NCI-H82 treated with DMSO at 0.1 percent for 48 hours (cell line): ENCODE measurements around the gene DCUN1D4.
A peak's percentile ranks its signal among the peaks of the same experiment; 100 is the strongest.
"Not testable (repeated sequence)": the region's sequence is repeated elsewhere in the genome, so short reads cannot be mapped to it uniquely, and the experiment has no call there.

Experiments used
- DNase-seq: peaks from one replicate; lab custom pipeline; 2025; ENCODE audit not compliant: unreplicated experiment; lab: John Stamatoyannopoulos, UW

Gene DCUN1D4

DNA sequence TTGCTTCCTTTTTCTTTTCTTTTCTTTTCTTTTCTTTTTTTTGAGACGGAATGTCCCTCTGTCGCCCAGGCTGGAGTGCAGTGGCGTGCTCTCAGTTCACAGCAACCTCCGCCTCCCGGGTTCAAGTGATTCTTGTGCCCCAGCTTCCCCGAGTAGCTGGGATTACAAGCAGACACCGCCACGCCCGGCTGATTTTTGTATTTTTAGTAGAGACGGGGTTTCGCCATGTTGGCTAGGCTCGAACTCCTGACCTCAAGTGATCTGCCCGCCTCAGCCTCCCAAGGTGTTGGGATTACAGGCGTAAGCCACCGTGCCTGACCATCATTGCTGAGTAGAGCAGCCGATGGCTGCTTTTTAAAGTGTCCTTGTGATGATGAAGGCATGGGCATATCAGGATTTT is 50.4 kb downstream of the DCUN1D4 start:
- DNase-seq: not testable (repeated sequence)

DNA sequence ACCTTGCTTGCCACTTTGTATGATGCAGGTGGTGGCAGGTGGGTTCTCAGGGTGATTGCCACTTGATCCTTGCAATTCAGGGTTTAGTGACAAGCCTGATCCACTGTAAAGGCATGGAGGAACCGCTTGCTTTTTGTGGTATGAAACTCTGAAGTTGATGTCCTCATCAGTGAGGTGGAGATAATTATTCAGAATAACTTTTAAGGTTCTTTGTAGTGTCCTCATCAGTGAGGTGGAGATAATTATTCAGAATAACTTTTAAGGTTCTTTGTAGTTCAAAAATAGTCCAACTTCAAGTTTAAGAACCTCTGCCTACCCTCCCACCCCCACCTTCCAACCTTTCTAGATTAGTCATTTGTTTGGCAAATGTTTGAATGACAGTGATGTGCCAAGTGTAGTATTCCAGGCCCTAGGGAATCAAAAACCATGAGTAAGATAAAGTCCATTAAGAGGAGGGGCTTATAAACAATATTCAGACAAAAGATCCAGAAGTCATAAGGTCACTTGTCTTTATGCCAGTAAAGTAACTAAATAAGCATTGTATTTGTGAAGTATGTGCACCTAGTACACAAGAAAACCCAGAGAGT is 51.2 kb downstream of the DCUN1D4 start:
- DNase-seq: no peak

GRCh38 chr4:51895158-51895557 is 52.2 kb downstream of the DCUN1D4 start:
- no peak for DNase-seq

DNA sequence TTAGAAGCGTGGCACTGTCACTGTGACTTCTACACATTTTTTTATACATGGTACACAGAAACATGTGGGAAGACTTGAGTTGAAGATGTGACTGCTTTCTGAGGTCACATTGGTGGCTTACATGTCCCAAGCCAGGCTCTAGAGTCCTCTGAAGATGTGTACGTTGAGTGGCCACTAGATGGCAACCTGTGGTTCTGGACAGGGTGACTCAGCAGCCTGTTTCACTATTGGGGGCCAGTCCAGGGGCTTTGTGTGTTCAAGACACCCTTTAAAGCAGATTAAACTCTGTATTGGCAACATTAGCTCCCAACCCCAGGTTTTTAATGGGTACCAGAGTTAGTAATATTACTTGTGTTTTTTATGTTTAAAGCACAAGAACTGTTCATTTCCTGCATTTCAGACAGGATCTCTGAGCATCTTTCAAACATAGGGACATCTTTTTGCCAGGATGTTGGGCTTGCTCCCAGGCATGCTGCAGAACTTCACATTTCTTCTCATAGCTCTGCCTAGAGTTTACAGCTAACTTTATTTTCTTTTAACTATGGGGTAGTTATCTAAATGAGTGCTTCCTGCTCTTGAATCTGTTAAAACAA is 53.0 kb downstream of the DCUN1D4 start:
- DNase-seq: peak; percentile 38

- DNase-seq: no peak
Measured at GRCh38 chr4:51901363-51901762, 58.4 kb downstream of the DCUN1D4 start.

DNA sequence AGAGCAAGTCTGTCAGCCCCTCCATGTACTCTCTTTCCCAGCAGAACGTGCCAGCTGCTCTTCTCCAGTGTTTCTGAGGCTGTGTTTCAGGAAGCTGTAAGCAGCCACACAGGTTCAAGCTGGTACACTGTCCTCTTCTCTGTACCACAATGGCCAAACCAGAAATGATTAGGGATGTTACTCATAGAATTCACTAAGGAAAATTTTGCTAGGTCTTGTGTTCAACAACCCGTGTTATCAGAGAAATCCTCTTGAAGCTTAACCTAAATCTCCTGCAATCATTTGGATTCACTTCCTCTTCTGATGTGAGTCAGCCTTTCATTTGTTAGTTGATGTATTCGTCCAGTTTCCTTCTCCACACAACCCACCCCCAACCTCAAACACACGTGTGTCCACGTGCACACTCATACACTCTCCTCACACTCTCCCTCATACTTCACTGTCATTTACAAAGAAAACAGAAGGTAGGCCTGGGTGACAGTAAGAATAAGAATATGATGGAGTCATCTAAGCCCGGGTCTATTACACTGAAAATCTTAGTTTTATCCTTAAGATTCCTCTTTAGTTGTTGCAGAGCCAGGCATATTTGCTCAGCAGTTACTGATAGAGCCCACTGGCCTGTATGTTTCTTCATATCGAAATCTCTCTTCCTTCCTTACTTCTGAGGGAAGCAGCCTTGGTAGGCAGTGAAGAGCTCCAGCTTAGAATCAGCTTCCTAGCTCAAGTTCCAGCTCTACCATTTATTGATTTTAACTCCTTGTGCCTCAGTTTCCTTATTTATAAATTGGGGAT is 63.4 kb downstream of the DCUN1D4 start:
- DNase-seq: no peak

DNA sequence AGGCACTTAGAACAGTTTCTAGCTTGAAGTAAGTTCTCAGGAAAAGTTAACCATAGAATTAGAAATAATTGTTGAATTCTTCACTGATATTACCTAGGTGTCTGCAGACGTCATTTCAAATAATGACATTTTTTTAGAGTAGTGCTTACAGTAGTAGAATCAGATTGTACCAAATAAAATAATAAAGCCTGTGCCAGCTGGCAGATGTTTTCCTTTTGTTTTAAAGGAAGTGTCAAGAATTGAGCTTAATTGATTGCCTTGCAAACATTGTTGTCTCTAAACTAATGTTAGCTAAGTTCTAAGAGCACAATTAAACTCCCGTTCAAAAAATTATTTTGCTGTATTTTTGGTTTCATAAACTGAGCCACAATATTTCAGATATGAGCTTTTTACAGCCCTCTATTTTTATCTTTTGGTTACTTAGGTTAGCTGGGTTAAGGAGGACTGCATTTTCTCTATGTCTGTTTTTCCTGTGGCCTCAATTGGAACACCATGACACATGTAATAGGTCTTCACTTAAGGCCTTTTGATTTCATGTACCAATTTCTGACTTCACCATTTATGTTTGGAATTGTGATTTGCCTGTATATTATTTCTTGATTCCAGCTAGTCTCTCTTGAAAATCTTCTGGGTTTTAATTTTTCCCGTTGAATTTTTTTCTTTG is 64.2 kb downstream of the DCUN1D4 start:
- no peak for DNase-seq

DNA sequence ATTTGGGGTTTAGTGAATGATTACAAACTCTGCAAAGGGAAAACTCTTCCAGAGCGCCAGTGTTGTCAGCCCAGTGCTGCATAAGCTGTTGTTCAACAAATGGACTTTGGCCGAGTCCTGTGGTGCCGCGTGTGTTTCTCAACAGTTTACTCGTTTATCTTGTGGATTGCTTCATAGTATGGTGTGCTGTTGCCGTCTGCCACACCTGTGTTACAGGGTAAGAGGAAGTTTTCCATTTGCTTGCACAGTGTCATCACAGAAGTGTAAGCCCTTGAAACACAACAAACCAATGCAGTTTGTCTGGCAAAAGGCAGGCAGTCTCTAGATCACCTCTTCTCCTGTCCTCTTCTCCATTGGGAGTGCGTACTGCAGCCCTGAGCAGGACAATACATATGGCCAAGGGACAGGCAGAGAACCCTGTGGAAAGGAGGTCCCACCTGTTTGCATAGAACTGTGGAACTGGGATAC is 66.3 kb downstream of the DCUN1D4 start:
- DNase-seq: no peak

DNA sequence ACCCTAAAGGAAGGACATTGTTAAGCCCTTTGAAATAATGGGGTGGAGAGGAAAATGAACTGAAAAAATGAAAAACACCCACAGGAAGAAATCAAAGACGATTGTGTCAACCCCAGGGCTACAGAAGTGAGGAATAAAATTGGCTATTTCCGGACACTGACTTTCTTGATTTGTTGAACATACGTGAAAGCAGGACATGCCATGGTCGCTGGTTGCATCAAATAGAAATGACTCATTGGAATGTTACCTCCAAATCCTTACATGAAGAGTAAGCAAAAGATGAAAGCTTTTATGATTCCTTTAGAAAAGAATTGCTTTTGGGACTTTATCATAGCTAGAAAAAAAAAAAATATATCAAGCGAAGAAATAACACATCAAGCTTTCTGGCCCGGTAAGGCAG is 75.3 kb downstream of the DCUN1D4 start:
- DNase-seq: no peak

DNA sequence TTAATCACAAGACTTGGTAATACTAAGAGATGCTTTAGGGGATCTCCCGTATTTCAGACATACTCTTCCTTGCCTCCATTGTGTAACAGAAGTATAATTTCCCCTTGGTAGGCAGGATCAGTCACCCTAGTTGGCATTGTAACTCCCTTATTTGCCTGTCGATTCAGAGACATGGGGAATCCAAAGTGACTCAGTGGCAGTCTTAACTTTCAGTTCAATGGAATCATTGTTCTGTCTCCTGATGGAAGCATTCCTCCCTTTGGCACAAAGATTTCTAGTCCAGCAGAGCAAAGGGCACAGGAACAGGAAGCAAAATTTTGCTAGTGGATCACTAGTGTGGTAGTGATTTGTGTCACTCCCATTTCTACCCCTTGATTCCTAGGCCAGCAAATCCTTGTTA is 80.4 kb downstream of the DCUN1D4 start:
- DNase-seq: no peak

- no peak for DNase-seq
Measured at GRCh38 chr4:51925307-51925706, 82.4 kb downstream of the DCUN1D4 start.

GRCh38 chr4:51930557-51930956 is 87.6 kb downstream of the DCUN1D4 start:
- no peak for DNase-seq

GRCh38 chr4:51931461-51931860 is 88.5 kb downstream of the DCUN1D4 start:
- no peak for DNase-seq

DNA sequence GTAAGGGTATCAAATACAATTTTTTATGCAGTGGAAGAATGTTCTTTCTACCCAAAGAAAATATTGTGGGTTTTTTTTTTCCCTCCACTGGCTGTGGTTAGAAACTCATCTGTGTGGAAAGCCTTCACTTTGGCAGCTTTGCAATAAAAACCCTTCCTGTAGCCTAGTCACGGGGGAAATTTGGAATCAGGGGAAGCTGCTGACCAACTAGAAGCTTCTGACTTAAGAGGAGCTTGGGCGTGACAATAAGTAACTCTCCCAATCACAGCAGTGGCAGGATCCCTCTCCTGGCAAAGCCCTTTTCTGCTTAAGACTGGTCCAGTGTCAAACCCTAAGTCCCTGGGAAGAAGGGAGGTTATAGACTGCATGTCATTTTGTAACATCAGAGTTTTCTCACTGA is 89.3 kb downstream of the DCUN1D4 start:
- DNase-seq: no peak

DNA sequence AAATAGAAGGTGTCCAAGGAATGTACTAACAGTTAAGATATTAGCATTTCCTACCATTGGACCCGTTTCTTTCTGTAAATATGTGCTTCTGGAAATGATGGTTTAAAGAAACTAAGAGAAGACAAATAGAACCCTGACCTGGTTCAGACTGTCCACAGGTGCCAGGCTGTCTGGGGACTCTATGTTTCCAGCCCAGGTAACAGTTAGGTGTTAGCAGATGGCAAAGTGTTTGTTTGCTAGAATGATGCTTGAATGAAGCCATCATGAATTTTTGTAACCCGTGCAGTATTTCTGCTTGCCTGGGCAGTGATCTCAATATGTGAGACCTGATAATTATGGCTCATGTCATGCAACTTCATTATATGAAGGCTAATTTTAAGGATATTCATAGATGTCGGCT is 89.7 kb downstream of the DCUN1D4 start:
- no peak for DNase-seq

DNA sequence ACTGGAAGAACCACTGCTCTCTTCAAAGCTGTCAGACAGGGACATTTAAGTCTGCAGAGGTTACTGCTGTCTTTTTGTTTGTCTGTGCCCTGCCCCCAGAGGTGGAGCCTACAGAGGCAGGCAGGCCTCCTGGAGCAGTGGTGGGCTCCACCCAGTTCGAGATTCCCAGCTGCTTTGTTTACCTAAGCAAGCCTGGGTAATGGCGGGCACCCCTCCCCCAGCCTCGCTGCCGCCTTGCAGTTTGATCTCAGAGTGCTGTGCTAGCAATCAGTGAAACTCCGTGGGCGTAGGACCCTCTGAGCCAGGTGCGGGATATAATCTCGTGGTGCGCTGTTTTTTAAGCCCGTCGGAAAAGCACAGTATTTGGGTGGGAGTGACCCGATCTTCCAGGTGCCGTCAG is 97.5 kb downstream of the DCUN1D4 start:
- not testable (repeated sequence) for DNase-seq

- no peak for DNase-seq
Measured at GRCh38 chr4:51942108-51942832, 99.3 kb downstream of the DCUN1D4 start.

- DNase-seq: no peak
Measured at GRCh38 chr4:51942833-51943215, 99.9 kb downstream of the DCUN1D4 start.

DNA sequence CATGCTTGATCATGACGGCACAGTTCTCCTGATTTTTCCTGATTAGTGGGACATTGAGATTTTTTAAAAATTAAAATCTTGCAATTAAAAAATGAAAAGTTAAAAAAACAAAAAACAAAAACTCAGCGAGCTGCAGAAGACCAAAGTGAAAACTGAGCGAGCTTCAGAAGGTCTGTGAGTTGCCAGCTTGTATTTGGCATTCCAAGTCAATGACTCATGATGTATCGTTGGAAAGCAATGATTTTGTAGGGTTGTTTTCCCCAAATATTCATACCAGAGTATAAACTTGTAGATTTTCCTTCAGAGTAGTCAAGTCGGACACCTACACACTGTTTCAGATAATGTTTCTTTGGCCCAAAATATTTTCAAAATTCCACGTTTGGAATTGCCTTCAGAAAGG is 100.3 kb downstream of the DCUN1D4 start:
- DNase-seq: no peak

GRCh38 chr4:51958199-51958968 is 115.4 kb downstream of the DCUN1D4 start:
- DNase-seq: peak; percentile 12
